Subcutaneous adipose tissue (tissue), 4 donors: ENCODE measurements around the gene SCAF11. TPM values are rescaled to one million over a fixed set of nuclear protein-coding genes. Genes with fewer than 3 reads are reported as not detected.

Experiments used
- CTCF ChIP-seq: fragments of 450-650 bp; IDR thresholded peaks from one replicate; pipeline ENCODE4 v1.5.1; 2016; ENCODE audit warnings: low read depth, mild to moderate bottlenecking, control low read depth, antibody characterized with exemption, moderate library complexity
- small RNA-seq: library from RNA; depleted of rRNA; stranded (forward); fragments of <200 nt; gene quantifications from one replicate; pipeline ENCODE3, GENCODE V24; 2016
- total RNA-seq, 4 donors: library from RNA; depleted of rRNA; stranded (reverse); fragments of >200 nt; gene quantifications; one replicate each; pipeline ENCODE4 v1.1.0, GENCODE V29; 2016

Gene SCAF11
- total RNA-seq, 4 donors from 2014 or later: 143 to 270 (median 191) TPM

GRCh38 chr12:45872446-45872845 lies 117.9 kb downstream of the SCAF11 start:
- TF ChIP-seq CTCF: no peak

Small RNA genes lying within 50 kb of the gene (small RNA-seq; reads per million reads assigned to genes)
- not detected for gene RN7SL246P
